Skeletal muscle satellite cell (primary cell): ENCODE data around the gene ZSCAN10.
"Not testable (repeated sequence)": the region's sequence is repeated elsewhere in the genome, so short reads cannot be mapped to it uniquely, and the experiment has no call there.

Experiments used
- H3K27me3 ChIP-seq: 2 replicates; pipeline ENCODE4 v1.7.0; 2013; ENCODE audit warnings: low read length; ENCODE audit not compliant: control insufficient read depth, insufficient read depth
- H3K36me3 ChIP-seq: 2 replicates; pipeline ENCODE4 v1.7.0; 2013; ENCODE audit warnings: mild to moderate bottlenecking, control low read depth, low read length; ENCODE audit not compliant: insufficient read depth
- H3K4me1 ChIP-seq: 2 replicates; pipeline ENCODE4 v1.7.0; 2013; ENCODE audit warnings: low read length; ENCODE audit not compliant: control insufficient read depth, insufficient read depth
- H3K4me2 ChIP-seq: 2 replicates; pipeline ENCODE4 v1.7.0; 2013; ENCODE audit warnings: mild to moderate bottlenecking, low read length
- H3K4me3 ChIP-seq: 2 replicates; pipeline ENCODE4 v1.7.0; 2013; ENCODE audit warnings: low read length
- H3K9ac ChIP-seq: 2 replicates; pipeline ENCODE4 v1.7.0; 2013; ENCODE audit warnings: mild to moderate bottlenecking, low read depth, low read length, moderate library complexity
- H3K9me3 ChIP-seq: replicated peaks from 2 replicates; pipeline ENCODE4 v1.7.0; 2013; ENCODE audit warnings: mild to moderate bottlenecking, control low read depth, low read length

The ZSCAN10 gene

DNA sequence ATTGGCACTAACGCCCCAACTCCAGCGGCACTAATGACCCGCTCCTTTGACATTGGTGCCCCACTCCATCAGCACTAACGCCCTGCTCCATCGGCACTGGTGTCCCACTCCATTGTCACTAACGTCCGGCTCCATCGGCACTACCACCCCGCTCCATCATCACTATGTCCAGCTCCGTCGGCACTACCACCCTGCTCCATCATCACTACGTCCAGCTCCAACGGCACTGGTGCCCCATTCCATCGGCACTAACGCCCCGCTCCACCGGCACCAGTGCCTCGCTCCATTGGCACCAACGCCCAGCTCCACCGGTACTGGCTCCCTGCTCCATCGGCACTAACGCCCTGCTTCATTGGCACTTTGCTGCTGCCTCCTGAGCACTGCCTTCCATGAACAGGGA, 43.2 kb upstream of the ZSCAN10 start:
- no peak overlapping the region for H3K4me2 ChIP-seq
- H3K4me3 ChIP-seq: no peak overlapping the region
- no peaks in the 10 kb centered on the region for H3K27me3 ChIP-seq
- peaks cover 31% of the 10 kb centered on the region for H3K36me3 ChIP-seq
- no peak overlapping the region for H3K9ac ChIP-seq
- no peaks in the 10 kb centered on the region for H3K9me3 ChIP-seq
- no peaks in the 10 kb centered on the region for H3K4me1 ChIP-seq

GRCh38 chr16:3141781-3142311, 42.8 kb upstream of the ZSCAN10 start:
- peaks cover 31% of the 10 kb centered on the region for H3K36me3 ChIP-seq
- no peak overlapping the region for H3K4me3 ChIP-seq
- H3K4me2 ChIP-seq: no peak overlapping the region
- H3K27me3 ChIP-seq: no peaks in the 10 kb centered on the region
- no peaks in the 10 kb centered on the region for H3K9me3 ChIP-seq
- H3K9ac ChIP-seq: no peak overlapping the region
- no peaks in the 10 kb centered on the region for H3K4me1 ChIP-seq

DNA sequence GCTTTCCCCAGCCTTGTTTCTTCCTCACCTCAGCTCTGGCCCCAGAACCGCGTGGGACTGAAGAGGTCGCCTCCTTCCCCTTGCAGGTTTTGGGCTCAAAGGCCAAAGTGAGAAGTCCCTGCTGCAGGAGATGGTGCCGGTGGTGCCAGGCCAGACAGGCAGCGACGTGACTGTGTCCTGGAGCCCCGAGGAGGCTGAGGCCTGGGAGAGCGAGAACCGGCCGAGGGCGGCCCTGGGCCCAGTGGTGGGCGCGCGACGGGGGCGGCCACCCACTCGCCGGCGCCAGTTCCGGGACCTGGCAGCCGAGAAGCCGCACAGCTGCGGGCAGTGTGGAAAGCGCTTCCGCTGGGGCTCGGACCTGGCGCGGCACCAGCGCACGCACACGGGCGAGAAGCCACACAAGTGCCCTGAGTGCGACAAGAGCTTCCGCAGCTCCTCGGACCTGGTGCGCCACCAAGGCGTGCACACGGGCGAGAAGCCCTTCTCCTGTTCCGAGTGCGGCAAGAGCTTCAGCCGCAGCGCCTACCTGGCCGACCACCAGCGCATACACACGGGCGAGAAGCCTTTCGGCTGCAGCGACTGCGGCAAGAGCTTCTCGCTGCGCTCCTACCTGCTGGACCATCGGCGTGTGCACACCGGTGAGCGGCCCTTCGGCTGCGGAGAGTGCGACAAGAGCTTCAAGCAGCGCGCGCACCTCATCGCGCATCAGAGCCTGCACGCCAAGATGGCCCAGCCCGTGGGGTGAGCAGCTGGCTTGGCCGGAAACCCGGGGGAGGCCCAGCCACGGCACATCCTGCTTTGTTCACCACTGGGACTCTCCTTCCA, 41.7 kb upstream of the ZSCAN10 start:
- H3K4me1 ChIP-seq: peaks cover 4% of the 10 kb centered on the region
- H3K27me3 ChIP-seq: no peaks in the 10 kb centered on the region
- no peak overlapping the region for H3K4me3 ChIP-seq
- peaks cover 31% of the 10 kb centered on the region for H3K36me3 ChIP-seq
- no peak overlapping the region for H3K9ac ChIP-seq
- H3K9me3 ChIP-seq: no peaks in the 10 kb centered on the region
- no peak overlapping the region for H3K4me2 ChIP-seq

GRCh38 chr16:3139561-3139960, 40.5 kb upstream of the ZSCAN10 start:
- H3K36me3 ChIP-seq: peaks cover 31% of the 10 kb centered on the region
- H3K4me2 ChIP-seq, H3K27me3 ChIP-seq, H3K4me3 ChIP-seq, H3K9me3 ChIP-seq, H3K9ac ChIP-seq, H3K4me1 ChIP-seq: not testable (repeated sequence)

DNA sequence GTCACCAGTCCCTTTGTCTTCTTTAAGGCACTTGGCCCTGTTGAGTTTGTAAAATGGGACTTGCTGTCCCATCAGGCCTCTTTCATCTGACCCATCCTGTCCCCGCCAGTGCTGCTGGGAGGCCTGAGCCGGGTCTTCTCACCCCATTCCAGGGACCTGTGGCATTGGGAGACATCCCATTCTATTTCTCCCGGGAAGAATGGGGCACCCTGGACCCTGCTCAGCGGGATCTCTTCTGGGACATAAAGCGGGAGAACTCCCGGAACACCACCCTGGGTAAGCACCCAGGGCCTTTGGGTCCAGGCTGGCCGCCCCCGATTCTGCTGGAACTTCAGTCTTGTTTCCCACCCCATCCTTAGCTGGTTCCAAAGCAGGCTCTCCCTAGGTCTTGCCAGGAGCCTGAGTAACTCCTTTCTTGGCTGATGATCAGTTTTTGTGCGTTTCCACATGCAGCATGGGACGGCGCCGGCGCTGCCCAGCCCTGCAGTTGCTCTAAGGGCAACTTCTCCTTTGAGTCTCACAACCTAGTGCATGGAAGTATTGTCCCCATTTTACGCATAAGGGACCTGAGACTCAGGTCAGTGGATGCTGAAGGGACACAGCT, 39.8 kb upstream of the ZSCAN10 start:
- H3K27me3 ChIP-seq: no peaks in the 10 kb centered on the region
- H3K36me3 ChIP-seq: peaks cover 31% of the 10 kb centered on the region
- H3K4me3 ChIP-seq: no peak overlapping the region
- no peak overlapping the region for H3K9ac ChIP-seq
- H3K9me3 ChIP-seq: no peaks in the 10 kb centered on the region
- H3K4me1 ChIP-seq: peaks cover 5% of the 10 kb centered on the region
- no peak overlapping the region for H3K4me2 ChIP-seq

GRCh38 chr16:3138342-3138741, 39.2 kb upstream of the ZSCAN10 start:
- peaks cover 5% of the 10 kb centered on the region for H3K4me1 ChIP-seq
- H3K36me3 ChIP-seq: peaks cover 31% of the 10 kb centered on the region
- H3K9ac ChIP-seq: no peak overlapping the region
- H3K4me3 ChIP-seq: no peak overlapping the region
- no peaks in the 10 kb centered on the region for H3K9me3 ChIP-seq
- H3K27me3 ChIP-seq: no peaks in the 10 kb centered on the region
- no peak overlapping the region for H3K4me2 ChIP-seq

DNA sequence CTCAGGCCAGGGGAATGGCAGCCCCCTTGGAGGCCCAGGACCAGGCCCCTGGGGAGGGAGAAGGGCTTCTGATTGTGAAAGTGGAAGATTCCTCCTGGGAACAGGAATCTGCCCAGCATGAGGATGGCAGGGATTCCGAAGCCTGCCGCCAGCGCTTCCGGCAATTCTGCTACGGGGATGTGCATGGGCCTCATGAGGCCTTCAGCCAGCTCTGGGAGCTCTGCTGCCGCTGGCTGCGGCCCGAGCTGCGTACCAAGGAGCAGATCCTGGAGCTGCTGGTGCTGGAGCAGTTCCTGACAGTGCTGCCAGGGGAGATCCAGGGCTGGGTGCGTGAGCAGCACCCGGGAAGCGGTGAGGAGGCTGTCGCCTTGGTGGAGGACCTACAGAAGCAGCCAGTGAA, 38.2 kb upstream of the ZSCAN10 start:
- Histone ChIP-seq H3K27me3 (no peaks in the 10 kb centered on the region), H3K4me1 (peaks cover 5% of the 10 kb centered on the region), H3K36me3 (peaks cover 25% of the 10 kb centered on the region), H3K9me3 (no peaks in the 10 kb centered on the region), H3K9ac (peak overlapping the region; percentile 11), H3K4me3 (no peak overlapping the region), H3K4me2 (no peak overlapping the region)

DNA sequence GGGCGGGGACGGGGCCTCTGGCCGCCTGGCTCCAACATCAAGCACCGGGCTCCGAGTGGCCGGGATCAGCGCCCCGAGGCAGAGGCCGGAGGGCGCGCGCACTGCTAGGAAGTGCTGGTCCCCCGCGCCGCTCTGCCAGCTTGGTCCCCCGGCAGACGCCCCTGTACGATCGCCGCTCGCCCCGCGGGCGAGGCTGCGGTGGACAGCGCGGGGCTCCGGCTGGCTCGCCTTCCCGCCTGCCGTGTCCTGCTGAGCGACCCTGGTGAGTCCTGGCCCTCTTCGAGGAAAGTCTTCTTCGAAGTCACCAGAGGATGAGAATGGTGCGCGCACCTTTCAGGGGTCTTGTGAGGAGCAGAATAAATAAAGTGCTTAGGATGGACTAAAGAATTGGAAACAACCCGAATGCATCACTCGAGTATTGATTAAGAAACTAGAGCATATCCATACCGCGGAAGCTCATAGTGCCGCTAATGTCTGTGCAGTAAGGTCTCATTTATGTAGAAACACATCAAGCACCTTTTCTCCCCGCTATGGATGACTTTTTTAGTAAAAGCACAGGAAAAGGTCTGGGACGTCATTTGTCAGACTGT, 36.1 kb upstream of the ZSCAN10 start:
- Histone ChIP-seq H3K4me2 (peak overlapping the region; percentile 86), H3K4me1 (peaks cover 5% of the 10 kb centered on the region), H3K4me3 (peak overlapping the region; percentile 87), H3K9me3 (no peaks in the 10 kb centered on the region), H3K36me3 (peaks cover 16% of the 10 kb centered on the region), H3K9ac (peak overlapping the region; percentile 94), H3K27me3 (no peaks in the 10 kb centered on the region)

DNA sequence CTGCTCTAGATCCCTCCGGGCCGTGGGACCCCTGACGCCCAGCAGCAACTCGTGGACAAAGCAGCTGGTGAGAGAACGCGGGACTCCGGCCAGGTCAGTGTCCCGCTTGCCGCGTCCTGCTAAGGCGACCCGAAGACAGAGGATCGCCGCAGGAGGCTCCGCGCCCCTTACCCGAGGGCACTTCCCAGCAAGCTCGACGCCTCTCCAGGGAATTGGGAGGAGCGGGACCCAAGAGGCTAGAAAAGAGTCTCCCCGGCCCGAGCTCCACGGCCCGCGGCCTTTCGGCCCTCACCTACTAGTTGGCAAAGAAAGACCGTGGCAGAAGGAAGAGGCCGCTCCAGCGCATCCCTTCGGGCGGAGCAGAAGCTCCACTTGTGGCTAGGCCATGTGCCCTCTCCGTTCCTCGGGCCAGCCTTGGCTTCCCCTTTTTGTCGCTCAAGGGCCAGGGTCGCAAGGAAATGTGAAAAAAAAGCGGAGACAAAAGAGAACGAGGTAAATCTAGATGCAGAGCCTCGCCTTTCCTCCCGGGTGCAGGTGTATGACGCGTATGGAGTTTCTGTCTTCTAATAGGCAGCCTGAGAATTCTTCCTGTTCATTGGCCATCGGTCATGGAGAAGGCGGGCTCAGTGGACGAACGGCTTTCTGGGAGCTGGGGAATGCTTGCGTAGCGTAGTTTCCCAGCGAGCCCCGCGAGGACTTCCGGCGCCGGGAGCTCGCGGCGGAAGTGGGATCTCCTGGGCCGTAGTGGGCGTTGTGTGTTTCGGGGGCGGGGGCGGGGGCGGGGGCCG, 35.4 kb upstream of the ZSCAN10 start, which contains the start of gene ZNF213:
TSS of gene ZNF213 (plus strand) at position 692 of the 788 bp plus-strand sequence. CDS start 2,252 bp downstream, outside the sequence.
- Histone ChIP-seq H3K4me2 (peak within 1 kb of the TSS; percentile 86), H3K36me3 (peaks cover 16% of the 10 kb centered on the region), H3K4me3 (peak within 1 kb of the TSS; percentile 87), H3K9ac (peak within 1 kb of the TSS; percentile 95), H3K9me3 (no peaks in the 10 kb centered on the region), H3K27me3 (no peaks in the 10 kb centered on the region), H3K4me1 (peaks cover 8% of the 10 kb centered on the region)

DNA sequence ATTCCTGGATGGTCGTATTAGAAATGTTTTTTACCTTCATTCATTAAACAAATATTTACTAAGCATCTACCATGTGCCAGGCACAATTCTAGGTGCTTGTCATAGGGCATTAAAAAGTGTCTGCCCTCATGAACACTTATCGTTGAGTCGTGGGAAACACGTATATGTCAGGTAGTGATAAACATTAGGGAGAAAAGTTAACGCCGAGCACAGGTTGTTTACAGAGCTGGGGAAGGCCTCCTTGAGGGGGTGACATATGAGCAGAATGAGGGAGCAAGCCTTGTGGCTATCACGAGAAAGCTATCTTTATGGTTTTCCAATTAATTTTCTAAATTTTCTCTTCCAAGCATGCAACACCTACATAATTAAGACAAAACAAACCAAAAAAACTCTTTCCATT, 34.8 kb upstream of the ZSCAN10 start:
- Histone ChIP-seq H3K27me3 (no peaks in the 10 kb centered on the region), H3K4me3 (peak overlapping the region; percentile 86), H3K9ac (peak overlapping the region; percentile 95), H3K9me3 (no peaks in the 10 kb centered on the region), H3K36me3 (peaks cover 17% of the 10 kb centered on the region), H3K4me2 (peak overlapping the region; percentile 86), H3K4me1 (peaks cover 13% of the 10 kb centered on the region)
